ENCODE data around the gene ZNF768.

DNA sequence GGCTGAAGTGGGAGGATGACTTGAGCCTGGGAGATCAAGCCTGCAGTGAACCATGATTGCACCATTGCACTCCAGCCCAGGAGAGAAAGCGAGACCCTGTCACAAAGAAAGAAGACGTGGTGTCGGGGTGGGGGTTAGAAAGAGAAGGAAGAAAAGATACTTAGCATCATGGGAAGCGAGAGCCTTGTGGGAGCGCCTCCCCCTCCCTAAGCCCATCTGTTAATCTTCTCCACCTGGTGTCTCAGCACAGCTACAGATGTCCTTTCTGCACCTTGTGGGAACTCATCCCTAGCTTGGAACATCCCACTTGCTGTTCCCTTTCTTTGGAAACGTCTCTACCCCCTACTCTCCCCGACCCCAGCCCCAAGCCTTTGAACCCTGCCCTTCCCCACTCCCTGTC, 39.2 kb upstream of the ZNF768 start:
- TF ChIP-seq, protein P1, sequence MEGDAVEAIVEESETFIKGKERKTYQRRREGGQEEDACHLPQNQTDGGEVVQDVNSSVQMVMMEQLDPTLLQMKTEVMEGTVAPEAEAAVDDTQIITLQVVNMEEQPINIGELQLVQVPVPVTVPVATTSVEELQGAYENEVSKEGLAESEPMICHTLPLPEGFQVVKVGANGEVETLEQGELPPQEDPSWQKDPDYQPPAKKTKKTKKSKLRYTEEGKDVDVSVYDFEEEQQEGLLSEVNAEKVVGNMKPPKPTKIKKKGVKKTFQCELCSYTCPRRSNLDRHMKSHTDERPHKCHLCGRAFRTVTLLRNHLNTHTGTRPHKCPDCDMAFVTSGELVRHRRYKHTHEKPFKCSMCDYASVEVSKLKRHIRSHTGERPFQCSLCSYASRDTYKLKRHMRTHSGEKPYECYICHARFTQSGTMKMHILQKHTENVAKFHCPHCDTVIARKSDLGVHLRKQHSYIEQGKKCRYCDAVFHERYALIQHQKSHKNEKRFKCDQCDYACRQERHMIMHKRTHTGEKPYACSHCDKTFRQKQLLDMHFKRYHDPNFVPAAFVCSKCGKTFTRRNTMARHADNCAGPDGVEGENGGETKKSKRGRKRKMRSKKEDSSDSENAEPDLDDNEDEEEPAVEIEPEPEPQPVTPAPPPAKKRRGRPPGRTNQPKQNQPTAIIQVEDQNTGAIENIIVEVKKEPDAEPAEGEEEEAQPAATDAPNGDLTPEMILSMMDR (IDR thresholded peaks at IDR 0.05; ENCODE audit: low read depth, low read length, poor library complexity, severe bottlenecking): no peak
- TF ChIP-seq EZH2phosphoT487 (IDR thresholded peaks at IDR 0.05; ENCODE audit: borderline replicate concordance, low read length): no peak
